GM06990 (cell line): ENCODE measurements around the gene TBC1D22A.

Experiments
- DNase-seq: peaks from one replicate; pipeline ENCODE4 v3.0.0-alpha.2; 2011; ENCODE audit not compliant: insufficient read length; ENCODE audit errors: extremely low read depth
- H3K27me3 ChIP-seq: replicated peaks from 2 replicates; pipeline ENCODE4 v1.6.0; 2011; ENCODE audit warnings: low read length; ENCODE audit not compliant: control insufficient read depth, insufficient read depth
- H3K36me3 ChIP-seq: 2 replicates; pipeline ENCODE4 v1.5.1; 2011; ENCODE audit warnings: low read length; ENCODE audit not compliant: control insufficient read depth, insufficient read depth
- H3K4me3 ChIP-seq: replicated peaks from 2 replicates; pipeline ENCODE4 v1.5.1; 2011; ENCODE audit warnings: low read depth, mild to moderate bottlenecking, control low read depth, low read length
- TF ChIP-seq, protein P1 (sequence below): IDR thresholded peaks from 2 replicates; pipeline ENCODE4 v1.5.1; 2011; ENCODE audit warnings: low read length, control low read depth, mild to moderate bottlenecking, inconsistent platforms; ENCODE audit not compliant: insufficient read depth, poor library complexity, severe bottlenecking

TBC1D22A gene

DNA sequence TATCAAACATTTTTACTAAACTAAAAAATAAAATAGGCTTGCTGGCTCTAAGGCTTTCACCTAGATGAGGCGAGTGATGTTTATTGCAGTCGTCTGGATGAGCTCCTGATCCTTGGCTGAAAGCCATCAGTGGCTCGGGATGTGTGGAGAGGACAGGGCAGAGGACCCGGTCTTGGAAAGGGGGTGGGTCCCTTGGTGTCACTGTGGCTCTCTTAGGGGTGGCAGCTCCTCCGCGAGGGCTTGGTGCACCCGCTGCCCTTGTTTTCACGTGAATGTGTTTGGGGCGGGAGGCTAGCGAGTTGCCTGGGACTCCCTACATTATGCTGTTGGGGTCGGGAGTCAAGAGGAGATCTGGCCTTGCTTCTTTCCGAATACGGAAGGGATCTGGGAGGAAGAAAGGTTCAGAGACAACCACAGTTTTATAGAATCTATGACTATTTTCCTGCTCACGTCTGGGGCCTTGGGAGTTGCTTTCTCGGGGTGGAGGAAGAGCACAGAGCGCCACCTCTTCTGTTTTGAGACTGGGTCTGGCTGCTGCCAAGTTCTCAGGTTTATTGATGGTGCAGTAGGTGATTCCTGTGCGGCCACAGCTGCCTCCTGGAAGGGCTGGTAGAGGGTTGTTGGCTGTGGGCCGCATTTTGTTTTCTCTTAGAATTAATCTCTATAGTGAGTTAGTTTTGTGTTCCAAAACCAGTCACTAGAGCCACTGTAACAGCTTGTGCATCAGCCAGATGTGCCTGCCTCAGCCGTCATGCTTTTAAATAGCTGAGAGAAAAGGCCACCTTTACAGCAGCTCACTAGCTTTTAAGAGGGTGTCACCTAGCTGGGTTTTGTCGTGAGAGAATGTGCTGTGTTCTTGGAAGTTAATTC is 12.8 kb downstream of the TBC1D22A start:
- no peaks in the 10 kb centered on the region for H3K27me3 ChIP-seq
- peak overlapping the region; percentile 29 for H3K4me3 ChIP-seq
- TF ChIP-seq, protein P1, sequence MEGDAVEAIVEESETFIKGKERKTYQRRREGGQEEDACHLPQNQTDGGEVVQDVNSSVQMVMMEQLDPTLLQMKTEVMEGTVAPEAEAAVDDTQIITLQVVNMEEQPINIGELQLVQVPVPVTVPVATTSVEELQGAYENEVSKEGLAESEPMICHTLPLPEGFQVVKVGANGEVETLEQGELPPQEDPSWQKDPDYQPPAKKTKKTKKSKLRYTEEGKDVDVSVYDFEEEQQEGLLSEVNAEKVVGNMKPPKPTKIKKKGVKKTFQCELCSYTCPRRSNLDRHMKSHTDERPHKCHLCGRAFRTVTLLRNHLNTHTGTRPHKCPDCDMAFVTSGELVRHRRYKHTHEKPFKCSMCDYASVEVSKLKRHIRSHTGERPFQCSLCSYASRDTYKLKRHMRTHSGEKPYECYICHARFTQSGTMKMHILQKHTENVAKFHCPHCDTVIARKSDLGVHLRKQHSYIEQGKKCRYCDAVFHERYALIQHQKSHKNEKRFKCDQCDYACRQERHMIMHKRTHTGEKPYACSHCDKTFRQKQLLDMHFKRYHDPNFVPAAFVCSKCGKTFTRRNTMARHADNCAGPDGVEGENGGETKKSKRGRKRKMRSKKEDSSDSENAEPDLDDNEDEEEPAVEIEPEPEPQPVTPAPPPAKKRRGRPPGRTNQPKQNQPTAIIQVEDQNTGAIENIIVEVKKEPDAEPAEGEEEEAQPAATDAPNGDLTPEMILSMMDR: no peak
- DNase-seq: no peak
- H3K36me3 ChIP-seq: no peaks in the 10 kb centered on the region; the same call in none of the 2 replicates

DNA sequence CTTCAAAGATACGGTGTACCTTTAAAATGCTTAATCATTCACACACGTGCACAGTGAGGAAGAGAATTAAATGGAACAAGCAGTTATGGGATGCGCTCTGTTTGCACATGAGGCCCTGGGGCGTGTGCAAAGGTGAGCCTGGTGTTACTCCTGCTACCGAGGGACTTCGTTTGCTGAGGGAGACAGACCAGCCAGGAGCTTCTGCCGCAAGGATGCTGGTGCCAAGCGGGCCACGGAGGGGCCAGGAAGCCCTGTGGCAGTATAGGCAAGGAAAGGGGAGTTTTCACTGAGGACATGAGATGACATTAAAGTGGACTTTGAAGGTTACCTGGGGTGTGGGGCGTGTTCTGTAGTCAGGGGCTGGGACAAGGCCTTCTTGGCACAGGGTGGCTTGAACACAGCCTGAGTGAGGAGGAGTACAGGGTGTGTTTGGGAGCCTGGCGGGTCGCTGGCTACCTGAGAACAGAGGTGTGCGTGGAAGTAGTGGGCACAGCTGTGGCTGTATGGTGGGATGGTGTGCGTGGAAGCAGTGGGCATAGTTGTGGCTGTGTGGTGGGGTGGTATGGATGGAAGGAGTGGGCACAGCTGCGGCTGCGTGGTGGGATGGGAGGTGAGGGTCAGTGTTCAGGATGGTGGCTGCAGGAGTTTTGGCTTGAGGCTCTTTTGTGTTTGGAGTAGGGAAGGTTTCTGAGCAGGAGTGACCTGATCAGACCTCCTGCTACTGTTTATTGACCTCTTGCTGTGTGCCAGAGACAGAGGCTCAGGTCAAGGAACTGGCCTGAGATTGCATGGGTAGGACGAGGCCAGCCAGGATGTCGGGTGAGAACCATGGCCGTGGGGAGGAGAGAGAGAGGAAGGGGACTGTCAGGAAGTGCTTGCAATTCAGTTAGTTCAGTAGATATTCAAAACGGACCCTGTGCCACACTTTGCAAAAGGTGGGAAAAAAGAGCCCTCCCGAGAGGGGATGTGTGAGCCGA is 13.7 kb downstream of the TBC1D22A start:
- TF ChIP-seq, protein P1: no peak
- H3K27me3 ChIP-seq: no peaks in the 10 kb centered on the region
- no peak for DNase-seq
- H3K36me3 ChIP-seq: peaks cover 2% of the 10 kb centered on the region
- peak overlapping the region; percentile 39 for H3K4me3 ChIP-seq

DNA sequence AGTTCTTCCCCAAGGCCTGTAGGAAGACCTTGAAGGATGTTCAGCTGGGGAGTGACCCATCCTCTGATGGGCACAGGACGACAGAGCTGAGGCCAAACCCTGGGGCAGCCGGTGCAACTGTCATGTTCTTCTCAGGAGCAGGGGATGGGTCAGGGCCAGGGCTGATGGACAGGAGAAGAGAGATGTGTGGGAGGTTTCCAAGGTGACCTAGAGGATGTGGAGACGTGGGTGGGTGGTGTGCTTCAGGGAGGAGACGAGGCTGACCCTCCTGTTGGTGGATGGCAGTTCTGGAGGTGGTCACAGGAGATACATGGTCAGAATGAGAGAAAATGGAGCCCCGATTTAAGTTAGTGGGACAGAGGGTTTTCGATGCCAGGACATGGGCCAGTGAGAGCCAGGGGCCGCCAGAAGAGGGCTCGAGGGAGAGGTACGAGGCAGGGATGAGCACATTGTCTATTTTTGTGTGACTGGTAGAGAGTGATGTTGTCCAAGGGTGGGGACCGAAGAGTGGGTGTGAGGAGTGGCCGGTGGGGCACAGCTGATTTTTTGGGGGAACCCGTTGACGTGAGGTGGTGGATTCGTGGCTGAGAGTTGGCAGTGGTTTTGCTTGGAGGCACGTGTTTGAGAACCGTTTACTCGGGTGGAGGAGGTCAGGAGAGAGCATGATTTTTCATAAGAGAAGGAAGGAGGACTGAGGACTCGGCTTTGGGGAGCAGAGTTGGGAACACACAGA is 14.6 kb downstream of the TBC1D22A start:
- DNase-seq: no peak
- H3K27me3 ChIP-seq: no peaks in the 10 kb centered on the region
- peaks cover 7% of the 10 kb centered on the region for H3K36me3 ChIP-seq
- H3K4me3 ChIP-seq: peak overlapping the region; percentile 39
- TF ChIP-seq, protein P1: no peak

DNA sequence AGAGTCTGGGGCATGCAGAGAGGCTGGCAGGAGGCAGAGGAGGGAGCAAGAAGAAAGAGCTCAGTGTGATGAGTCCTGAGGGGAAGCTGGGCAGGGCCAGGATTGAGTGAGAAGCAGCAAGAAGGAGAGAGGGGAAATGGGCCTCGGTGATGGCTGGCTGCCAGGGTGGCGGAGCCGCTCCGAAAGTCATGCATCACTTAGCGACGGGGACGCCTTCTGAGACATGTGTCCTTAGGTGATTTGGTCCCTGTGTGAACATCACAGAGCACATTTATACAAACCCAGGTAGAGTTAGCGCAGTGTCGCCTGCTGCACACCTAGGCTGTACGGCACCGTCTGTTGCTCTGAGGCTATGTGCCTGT is 15.1 kb downstream of the TBC1D22A start:
- Histone ChIP-seq H3K27me3 (no peaks in the 10 kb centered on the region), H3K4me3 (peak overlapping the region; percentile 39), H3K36me3 (peaks cover 7% of the 10 kb centered on the region)
- DNase-seq: peak; percentile 82
- TF ChIP-seq, protein P1: no peak

DNA sequence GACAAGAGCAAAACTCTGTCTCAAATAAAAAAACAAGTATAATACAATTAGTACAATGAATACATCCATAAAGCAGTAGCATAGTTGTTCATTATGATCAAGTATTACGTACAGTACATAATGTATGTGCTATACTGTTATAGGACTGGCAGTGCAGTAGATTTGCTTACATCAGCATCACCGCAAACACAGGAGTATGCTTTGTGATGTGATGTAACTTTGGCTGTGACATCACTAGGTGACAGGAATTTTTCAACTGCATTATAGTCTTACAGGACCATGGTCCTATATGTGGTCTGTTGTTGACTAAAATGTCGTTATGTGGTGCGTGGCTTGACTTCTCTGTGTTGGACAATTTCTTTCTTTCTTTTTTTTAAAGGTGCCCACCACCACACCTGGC is 16.6 kb downstream of the TBC1D22A start:
- DNase-seq: no peak
- Histone ChIP-seq H3K4me3 (no peak overlapping the region), H3K36me3 (peaks cover 7% of the 10 kb centered on the region), H3K27me3 (no peaks in the 10 kb centered on the region)
- TF ChIP-seq, protein P1: no peak
